ENCODE results near the gene CLEC3B.

DNA sequence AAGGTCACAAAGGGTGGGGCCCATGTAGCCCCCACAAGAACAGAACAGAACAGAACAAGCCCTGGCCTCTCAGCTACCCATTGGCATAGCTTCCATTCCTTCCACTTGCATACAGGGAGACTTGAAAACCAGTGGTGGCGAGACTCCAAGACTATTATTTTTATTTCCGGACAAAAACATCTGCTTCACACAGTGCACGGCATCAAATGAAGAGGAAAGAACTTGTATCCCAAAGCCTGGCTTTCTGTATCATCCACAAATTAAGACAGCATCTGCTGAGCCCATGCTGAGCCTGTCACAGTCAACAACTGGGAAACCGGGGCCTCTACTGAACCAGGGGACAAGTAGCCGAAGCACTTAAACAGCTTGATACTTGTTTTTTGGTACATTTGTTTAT lies 56.0 kb downstream of the CLEC3B start:
- TF ChIP-seq, protein P1, sequence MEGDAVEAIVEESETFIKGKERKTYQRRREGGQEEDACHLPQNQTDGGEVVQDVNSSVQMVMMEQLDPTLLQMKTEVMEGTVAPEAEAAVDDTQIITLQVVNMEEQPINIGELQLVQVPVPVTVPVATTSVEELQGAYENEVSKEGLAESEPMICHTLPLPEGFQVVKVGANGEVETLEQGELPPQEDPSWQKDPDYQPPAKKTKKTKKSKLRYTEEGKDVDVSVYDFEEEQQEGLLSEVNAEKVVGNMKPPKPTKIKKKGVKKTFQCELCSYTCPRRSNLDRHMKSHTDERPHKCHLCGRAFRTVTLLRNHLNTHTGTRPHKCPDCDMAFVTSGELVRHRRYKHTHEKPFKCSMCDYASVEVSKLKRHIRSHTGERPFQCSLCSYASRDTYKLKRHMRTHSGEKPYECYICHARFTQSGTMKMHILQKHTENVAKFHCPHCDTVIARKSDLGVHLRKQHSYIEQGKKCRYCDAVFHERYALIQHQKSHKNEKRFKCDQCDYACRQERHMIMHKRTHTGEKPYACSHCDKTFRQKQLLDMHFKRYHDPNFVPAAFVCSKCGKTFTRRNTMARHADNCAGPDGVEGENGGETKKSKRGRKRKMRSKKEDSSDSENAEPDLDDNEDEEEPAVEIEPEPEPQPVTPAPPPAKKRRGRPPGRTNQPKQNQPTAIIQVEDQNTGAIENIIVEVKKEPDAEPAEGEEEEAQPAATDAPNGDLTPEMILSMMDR (conservative IDR thresholded peaks at IDR 0.05; ENCODE audit: low read length) = no peak
- no peak for TF ChIP-seq EZH2phosphoT487 (IDR thresholded peaks at IDR 0.05; ENCODE audit: borderline replicate concordance)

Measured in Loucy (cell line).